HCT116 (cell line): ENCODE results near the gene TRPM3. TPM values are rescaled to one million over a fixed set of nuclear protein-coding genes. Genes with fewer than 3 reads are reported as not detected.
A peak's percentile ranks its signal among the peaks of the same experiment; 100 is the strongest.

Source experiments
- ATAC-seq: fragments of 200-7000 bp; cut with Tn5 transposase; 2 replicates; pipeline ENCODE4 v1.9.1; 2020; ENCODE audit warnings: mild to moderate bottlenecking, moderate library complexity
- BruUV-seq: library from RNA; stranded (reverse); fragments of 400-500 nt; replicated peaks from 2 replicates; lab custom pipeline; 2021; lab: Mats Ljungman, UMichigan
- CTCF ChIA-PET: fragments of 300-600 bp; sonication (Branson Sonifier 250); formaldehyde crosslinking; loops from one replicate; lab custom pipeline; 2021; ENCODE audit warnings: antibody characterized with exemption; lab: Charles Lee
- POLR2A ChIA-PET: fragments of 300-600, 350-600 bp; sonication (Branson Sonifier 250); formaldehyde crosslinking; loops from one replicate; lab custom pipeline; 2021; ENCODE audit warnings: antibody characterized with exemption; lab: Charles Lee
- RAD21 ChIA-PET, 2 experiments: fragments of 300-600 bp; sonication (Branson Sonifier 250); formaldehyde crosslinking; loops; one replicate each; lab custom pipeline; 2023; ENCODE audit warnings: low total read pairs in 2 of 2; ENCODE audit not compliant: uncharacterized antibody in 2 of 2, unreplicated experiment in 2 of 2, low non-redundant PET in 1 of 2; lab: Charles Lee
- DNase-seq: peaks from one replicate; pipeline ENCODE4 v3.0.0-alpha.2; 2010; ENCODE audit warnings: low read depth, low spot score
- H2AFZ ChIP-seq: fragments of 200-600 bp; shearing (Covaris generic), sonication (generic); 2 replicates; pipeline ENCODE4 v1.6.1; 2017; ENCODE audit warnings: low read depth, mixed run types, mixed read lengths, antibody characterized with exemption, low read length; ENCODE audit not compliant: poor library complexity, severe bottlenecking
- H3K27ac ChIP-seq: 2 replicates; pipeline ENCODE4 v1.5.1; 2012; ENCODE audit warnings: low read depth, low read length
- H3K27me3 ChIP-seq: fragments of 200-600 bp; sonication (generic); 2 replicates; pipeline ENCODE4 v1.6.1; 2016; ENCODE audit warnings: mixed run types, low read length, mixed read lengths; ENCODE audit not compliant: insufficient read depth
- H3K36me3 ChIP-seq, 2 experiments: fragments of 200-500 bp in 1 of 2; fragments of 200-600 bp in 1 of 2; sonication (Bioruptor generic) in 1 of 2; sonication (generic) in 1 of 2; 2 replicates each; pipeline versions ENCODE4 v1.5.1 to v1.6.1; 2014 to 2016; ENCODE audit warnings: low read length in 2 of 2, inconsistent platforms in 1 of 2, mixed read lengths in 1 of 2, mixed run types in 1 of 2; ENCODE audit not compliant: insufficient read depth in 2 of 2, control insufficient read depth in 1 of 2
- H3K4me1 ChIP-seq, 2 experiments: fragments of 200-600 bp in 1 of 2; sonication (generic) in 1 of 2; 2 replicates each; pipeline versions ENCODE4 v1.5.1 to v1.6.1; 2012 to 2017; ENCODE audit warnings: low read length in 2 of 2, inconsistent platforms in 1 of 2, mild to moderate bottlenecking in 1 of 2, mixed read lengths in 1 of 2, mixed run types in 1 of 2, moderate library complexity in 1 of 2; ENCODE audit not compliant: insufficient read depth in 2 of 2, control insufficient read depth in 1 of 2
- H3K4me2 ChIP-seq: fragments of 200-600 bp; sonication (generic); 2 replicates; pipeline ENCODE4 v1.6.1; 2017; ENCODE audit warnings: mixed run types, low read length, mixed read lengths
- H3K4me3 ChIP-seq, 2 experiments: fragments of 200-600 bp in 1 of 2; sonication (generic) in 1 of 2; replicated peaks in 1 of 2; 2 replicates each; pipeline ENCODE4 v1.5.1; 2011 to 2016; ENCODE audit warnings: low read length in 2 of 2, control low read depth in 1 of 2, low read depth in 1 of 2, mild to moderate bottlenecking in 1 of 2, mixed read lengths in 1 of 2, mixed run types in 1 of 2
- H3K79me2 ChIP-seq: fragments of 200-600 bp; sonication (generic); 2 replicates; pipeline ENCODE4 v1.6.1; 2017; ENCODE audit warnings: mild to moderate bottlenecking, mixed run types, low read length, moderate library complexity, mixed read lengths; ENCODE audit not compliant: insufficient read depth
- H3K9ac ChIP-seq: fragments of 200-600 bp; sonication (generic); 2 replicates; pipeline ENCODE4 v1.6.1; 2016; ENCODE audit warnings: low read length, mixed read lengths
- H3K9me2 ChIP-seq: fragments of 200-600 bp; sonication (generic), shearing (Covaris generic); 2 replicates; pipeline ENCODE4 v1.6.1; 2017; ENCODE audit warnings: mixed run types, mild to moderate bottlenecking, moderate library complexity; ENCODE audit not compliant: insufficient read depth
- H3K9me3 ChIP-seq, 2 experiments: fragments of 200-500 bp in 1 of 2; fragments of 200-600 bp in 1 of 2; sonication (Bioruptor generic) in 1 of 2; sonication (generic) in 1 of 2; 2 replicates each; pipeline ENCODE4 v1.6.1; 2014 to 2017; ENCODE audit warnings: low read length in 2 of 2, mixed read lengths in 2 of 2, inconsistent platforms in 1 of 2, low read depth in 1 of 2, mild to moderate bottlenecking in 1 of 2, mixed run types in 1 of 2, moderate library complexity in 1 of 2; ENCODE audit not compliant: control insufficient read depth in 1 of 2, insufficient read depth in 1 of 2
- H4K20me1 ChIP-seq: fragments of 200-600 bp; sonication (generic), shearing (Covaris generic); 2 replicates; pipeline ENCODE4 v1.6.1; 2017; ENCODE audit warnings: mixed run types, mild to moderate bottlenecking, moderate library complexity; ENCODE audit not compliant: insufficient read depth
- ATF3 ChIP-seq: IDR thresholded peaks from 2 replicates; pipeline ENCODE4 v1.6.1; 2012
- CBX3 ChIP-seq: IDR thresholded peaks from 2 replicates; pipeline ENCODE4 v1.6.1; 2012; ENCODE audit warnings: low read depth
- CEBPB ChIP-seq: IDR thresholded peaks from 2 replicates; pipeline ENCODE4 v1.6.1; 2012; ENCODE audit warnings: low read depth
- CTCF ChIP-seq, 3 experiments: fragments of 200-600 bp in 1 of 3; sonication (generic) in 1 of 3; IDR thresholded peaks in 2 of 3; conservative IDR thresholded peaks in 1 of 3; 2 replicates each; pipeline ENCODE4 v1.5.1; 2012 to 2017; ENCODE audit warnings: low read depth in 2 of 3, low read length in 2 of 3, antibody characterized with exemption in 1 of 3, borderline replicate concordance in 1 of 3, control low read depth in 1 of 3, mild to moderate bottlenecking in 1 of 3, mixed read lengths in 1 of 3, mixed run types in 1 of 3, moderate library complexity in 1 of 3; ENCODE audit not compliant: insufficient read depth in 1 of 3
- EGR1 ChIP-seq: IDR thresholded peaks from 2 replicates; pipeline ENCODE4 v1.6.1; 2012; ENCODE audit warnings: low read depth
- ELF1 ChIP-seq: IDR thresholded peaks from 2 replicates; pipeline ENCODE4 v1.6.1; 2012; ENCODE audit warnings: low read depth, borderline replicate concordance
- EZH2 ChIP-seq: fragments of 200-600 bp; sonication (generic); IDR thresholded peaks from 2 replicates; pipeline ENCODE4 v1.6.1; 2017; ENCODE audit warnings: antibody characterized with exemption, mixed run types
- EZH2phosphoT487 ChIP-seq: fragments of 200-600 bp; IDR thresholded peaks from 2 replicates; pipeline ENCODE4 v1.6.1; 2018; ENCODE audit warnings: antibody characterized with exemption, borderline replicate concordance
- FOSL1 ChIP-seq: IDR thresholded peaks from 2 replicates; pipeline ENCODE4 v1.6.1; 2012; ENCODE audit warnings: low read depth
- JUND ChIP-seq: IDR thresholded peaks from 2 replicates; pipeline ENCODE4 v1.6.1; 2012
- POLR2A ChIP-seq: IDR thresholded peaks from 2 replicates; pipeline ENCODE4 v1.7.0; 2011; ENCODE audit warnings: borderline replicate concordance; ENCODE audit not compliant: insufficient read depth, insufficient read length; ENCODE audit errors: extremely low read depth
- RAD21 ChIP-seq: IDR thresholded peaks from 2 replicates; pipeline ENCODE4 v1.6.1; 2012; ENCODE audit warnings: low read depth, mild to moderate bottlenecking
- SIN3A ChIP-seq: IDR thresholded peaks from 2 replicates; pipeline ENCODE4 v1.6.1; 2012; ENCODE audit warnings: low read depth
- SP1 ChIP-seq: IDR thresholded peaks from 2 replicates; pipeline ENCODE4 v1.6.1; 2012; ENCODE audit warnings: low read depth
- SRF ChIP-seq: IDR thresholded peaks from 2 replicates; pipeline ENCODE4 v1.6.1; 2012; ENCODE audit warnings: low read depth
- TCF7L2 ChIP-seq: IDR thresholded peaks from 2 replicates; pipeline ENCODE4 v1.7.0; 2011; ENCODE audit warnings: borderline replicate concordance, inconsistent platforms; ENCODE audit not compliant: insufficient read depth, insufficient read length; ENCODE audit errors: extremely low read depth
- YY1 ChIP-seq: IDR thresholded peaks from 2 replicates; pipeline ENCODE4 v1.6.1; 2011; ENCODE audit warnings: low read length, low read depth, moderate library complexity, mild to moderate bottlenecking; ENCODE audit not compliant: insufficient replicate concordance; ENCODE audit errors: extremely low read depth
- ZBTB33 ChIP-seq: IDR thresholded peaks from 2 replicates; pipeline ENCODE4 v1.6.1; 2011; ENCODE audit warnings: mild to moderate bottlenecking, low read length, moderate library complexity; ENCODE audit not compliant: insufficient replicate concordance; ENCODE audit errors: extremely low read depth
- ZFX ChIP-seq: fragments of 450-650 bp; IDR thresholded peaks from 2 replicates; pipeline ENCODE4 v1.6.1; 2017
- ZNF274 ChIP-seq: fragments of 200-500 bp; sonication (Bioruptor generic); IDR thresholded peaks from 2 replicates; pipeline ENCODE4 v1.6.1; 2014; ENCODE audit warnings: mild to moderate bottlenecking, low read depth, low read length, inconsistent platforms
- intact Hi-C: fragments of 100-400 bp; cut with micrococcal nuclease; formaldehyde crosslinking; loops from 2 replicates; pipeline ENCODE4 v1.10.0; 2022
- total RNA-seq: library from RNA; stranded (reverse); gene quantifications from one replicate; pipeline ENCODE4 v1.2.1, GENCODE V29; 2021; ENCODE audit not compliant: unreplicated experiment

TRPM3 gene
- total RNA-seq, 1 experiment from 2014 or later = not detected

GRCh38 chr9:70954596-70955143, 166.8 kb downstream of the TRPM3 start:
- no peak for DNase-seq
- H2AFZ ChIP-seq = no peak overlapping the region
- CTCF ChIA-PET = no interaction called here
- 0 out of 2 replicates have a peak, but pooled peaks cover 9% of the 10 kb centered on the region for H3K27me3 ChIP-seq
- H3K36me3 ChIP-seq = no peaks in the 10 kb centered on the region
- no peak for ATAC-seq
- peaks cover 0 to 8% of the 10 kb centered on the region in 2 experiments; a peak in 2 of 4 replicates for H3K4me1 ChIP-seq
- no peak overlapping the region for H3K4me3 ChIP-seq
- no peak for TF ChIP-seq RAD21
- TF ChIP-seq ZBTB33 = no peak
- no peak for TF ChIP-seq CBX3
- no peak for TF ChIP-seq FOSL1
- TF ChIP-seq CTCF (IDR thresholded peaks at IDR 0.05 in 2 of 3, conservative IDR thresholded peaks at IDR 0.05 in 1 of 3; ENCODE audit: borderline replicate concordance in 1 of 3, insufficient read depth in 1 of 3, low read depth in 2 of 3, low read length in 2 of 3) = no peak
- TF ChIP-seq TCF7L2 = no peak
- TF ChIP-seq ZFX = no peak
- no peak for TF ChIP-seq EZH2
- TF ChIP-seq CEBPB = no peak
- no peak for TF ChIP-seq SRF
- no peak for TF ChIP-seq YY1
- no peak for TF ChIP-seq EZH2phosphoT487
- no peak for TF ChIP-seq SP1
- TF ChIP-seq JUND = no peak
- TF ChIP-seq POLR2A = no peak
- no peak for TF ChIP-seq SIN3A
- no peak for TF ChIP-seq ZNF274
- TF ChIP-seq EGR1 = no peak
- TF ChIP-seq ATF3 = no peak
- no peak for TF ChIP-seq ELF1
- H3K4me2 ChIP-seq = peak overlapping the region; percentile 42; the same call in 1 of the 2 replicates
- H3K79me2 ChIP-seq = no peaks in the 10 kb centered on the region
- H3K9ac ChIP-seq = no peak overlapping the region
- H3K27ac ChIP-seq = no peak overlapping the region
- POLR2A ChIA-PET = interaction anchor here (1.5 kb wide), 1 partner anchor 26 kb away, joined by 3 read pairs; no protein-coding TSS in a partner anchor
- no peaks in the 10 kb centered on the region for H3K9me3 ChIP-seq
- BruUV-seq = no TSS peak
- no peaks in the 10 kb centered on the region for H4K20me1 ChIP-seq
- H3K9me2 ChIP-seq = no peaks in the 10 kb centered on the region
- RAD21 ChIA-PET = no interaction called here
- intact Hi-C loops = no loop called here
